ENCODE results near the gene APEH. TPM values are rescaled to one million over a fixed set of nuclear protein-coding genes. Genes with fewer than 3 reads are reported as not detected.

APEH gene
- total and polyA plus RNA-seq, 9 of the 15 experiments (the other 6 are each of a cell fraction or from before 2014, with no cell fraction given) = 70.9 to 177 (median 117) TPM

GRCh38 chr3:49700014-49700413, 25.9 kb downstream of the APEH start:
- H3K9me1 ChIP-seq (ENCODE audit: control insufficient read depth, insufficient read depth, low read length) = peaks cover 3% of the 10 kb centered on the region
- H3K27ac ChIP-seq (ENCODE audit: extremely low read depth, low read depth, low read length) = no peak overlapping the region
- in situ Hi-C loops (cut with MboI) (loop anchor here (5.0 kb wide), 1 partner anchor 142 kb away; no protein-coding TSS in a partner anchor), intact Hi-C loops (cut with micrococcal nuclease) (loop anchor here (1.0 to 5.0 kb wide), 2 partner anchors 161 to 207 kb away; no protein-coding TSS in a partner anchor)
- 89% methylated on average over 6 of the region's 8 CpGs for WGBS (ENCODE audit: insufficient coverage, low coverage, missing lambda C conversion rate)
- H3K4me1 ChIP-seq (replicated peaks in 1 of 2; ENCODE audit: control insufficient read depth in 2 of 2, insufficient read depth in 2 of 2, low read length in 2 of 2) = peaks cover 0 to 10% of the 10 kb centered on the region in 2 experiments; a peak in 2 of 5 replicates
- TF ChIP-seq TSHZ1 (CRISPR knock-in tag; IDR thresholded peaks at IDR 0.05) (no peak), NFIC (IDR thresholded peaks at IDR 0.05) (peak; percentile 62)
- H3K4me2 ChIP-seq (ENCODE audit: insufficient read depth, low read length) = no peak overlapping the region
- H3K9ac ChIP-seq (ENCODE audit: insufficient read depth in 1 of 2, low read depth in 2 of 2, low read length in 2 of 2) = no peak overlapping the region
- DNase-seq (ENCODE audit: extremely low read depth in 1 of 4, low spot score in 3 of 4) = no peak
- FAIRE-seq = no peak
- no peaks in the 10 kb centered on the region for H4K20me1 ChIP-seq (replicated peaks; ENCODE audit: control insufficient read depth, insufficient read depth, low read length)
- H3K27me3 ChIP-seq (ENCODE audit: control insufficient read depth in 2 of 2, insufficient read depth in 2 of 2, low read length in 2 of 2) = no peaks in the 10 kb centered on the region
- POLR2A ChIA-PET = no interaction called here
- no peaks in the 10 kb centered on the region for H3K79me2 ChIP-seq (ENCODE audit: control insufficient read depth, insufficient read depth, low read length)
- no TSS peak for BruUV-seq (replicated peaks)
- ATAC-seq = no peak
- H3K4me3 ChIP-seq = no peak overlapping the region
- H2AFZ ChIP-seq (ENCODE audit: low read depth, low read length) = no peak overlapping the region
- peaks cover 70% of the 10 kb centered on the region; the same call in 2 of the 3 replicates for H3K36me3 ChIP-seq (ENCODE audit: control insufficient read depth, insufficient read depth, low read length)
- CTCF ChIA-PET (ENCODE audit: low intra/inter-chr PET ratio) = no interaction called here
- H3K9me3 ChIP-seq (replicated peaks; ENCODE audit: control insufficient read depth, insufficient read depth, low read depth, low read length) = no peaks in the 10 kb centered on the region
